Calu3 (cell line): Measurements from ENCODE around the gene ZCCHC24. TPM values are rescaled to one million over a fixed set of nuclear protein-coding genes. Genes with fewer than 3 reads are reported as not detected.
"Not testable (repeated sequence)": the region's sequence is repeated elsewhere in the genome, so short reads cannot be mapped to it uniquely, and the experiment has no call there.

Experiments
- BruUV-seq: library from RNA; stranded (reverse); fragments of 400-500 nt; replicated peaks from 2 replicates; lab custom pipeline; 2021; lab: Mats Ljungman, UMichigan
- CTCF ChIA-PET: fragments of 300-600 bp; sonication (Branson Sonifier 250); formaldehyde crosslinking; loops from one replicate; lab custom pipeline; 2022; ENCODE audit warnings: antibody characterized with exemption; lab: Charles Lee
- DNase-seq: peaks from one replicate; pipeline ENCODE4 v3.0.0; 2022
- H3K27ac Mint-ChIP-seq: one replicate; pipeline ENCODE4 v1.8.0; 2022; ENCODE audit warnings: mixed read lengths; ENCODE audit not compliant: unreplicated experiment
- H3K27me3 Mint-ChIP-seq: one replicate; pipeline ENCODE4 v1.8.0; 2022; ENCODE audit warnings: mixed read lengths; ENCODE audit not compliant: unreplicated experiment
- H3K36me3 Mint-ChIP-seq: one replicate; pipeline ENCODE4 v1.8.0; 2022; ENCODE audit warnings: mild to moderate bottlenecking, moderate library complexity, mixed read lengths; ENCODE audit not compliant: insufficient read depth, unreplicated experiment
- H3K4me1 Mint-ChIP-seq: one replicate; pipeline ENCODE4 v1.8.0; 2022; ENCODE audit warnings: mild to moderate bottlenecking, low read depth, mixed read lengths; ENCODE audit not compliant: unreplicated experiment
- H3K4me3 Mint-ChIP-seq: one replicate; pipeline ENCODE4 v1.8.0; 2022; ENCODE audit warnings: mild to moderate bottlenecking, low read depth, moderate library complexity, mixed read lengths; ENCODE audit not compliant: unreplicated experiment
- H3K9me3 Mint-ChIP-seq: one replicate; pipeline ENCODE4 v1.8.0; 2022; ENCODE audit warnings: low read depth, mixed read lengths; ENCODE audit not compliant: unreplicated experiment
- CTCF ChIP-seq: fragments of 200-600 bp; IDR thresholded peaks from one replicate; pipeline ENCODE4 v1.8.0; 2022; ENCODE audit warnings: antibody characterized with exemption; ENCODE audit not compliant: unreplicated experiment
- intact Hi-C: fragments of 100-400 bp; cut with micrococcal nuclease; formaldehyde crosslinking; loops from one replicate; pipeline ENCODE4 v1.10.0; 2022; ENCODE audit not compliant: unreplicated experiment
- total RNA-seq: library from RNA; stranded (reverse); gene quantifications from 2 replicates; pipeline ENCODE4 v1.2.3, GENCODE V29; 2022

Gene ZCCHC24
- total RNA-seq, 1 experiment from 2014 or later: 1.4 TPM

GRCh38 chr10:79449181-79450146, 4.0 kb upstream of the ZCCHC24 start:
- no TSS peak for BruUV-seq
- Mint-ChIP-seq H3K4me1 (peaks cover 15% of the 10 kb centered on the region), H3K27ac (no peak overlapping the region), H3K27me3 (peaks cover 68% of the 10 kb centered on the region), H3K9me3 (no peaks in the 10 kb centered on the region), H3K36me3 (peaks cover 18% of the 10 kb centered on the region), H3K4me3 (no peak overlapping the region)
- TF ChIP-seq CTCF: no peak
- DNase-seq: no peak
- intact Hi-C loops: no loop called here
- CTCF ChIA-PET: no interaction called here

GRCh38 chr10:79448732-79449049, 3.3 kb upstream of the ZCCHC24 start:
- no TSS peak for BruUV-seq
- no peak for DNase-seq
- Mint-ChIP-seq H3K27me3 (peaks cover 68% of the 10 kb centered on the region), H3K9me3 (no peaks in the 10 kb centered on the region), H3K4me1 (peaks cover 23% of the 10 kb centered on the region), H3K27ac (no peak overlapping the region), H3K36me3 (peaks cover 25% of the 10 kb centered on the region), H3K4me3 (no peak overlapping the region)
- CTCF ChIA-PET: no interaction called here
- no peak for TF ChIP-seq CTCF
- intact Hi-C loops: no loop called here

- no peak for TF ChIP-seq CTCF
- Mint-ChIP-seq H3K36me3 (peaks cover 25% of the 10 kb centered on the region), H3K9me3 (no peaks in the 10 kb centered on the region), H3K4me3 (no peak overlapping the region), H3K4me1 (peaks cover 28% of the 10 kb centered on the region), H3K27me3 (peaks cover 66% of the 10 kb centered on the region), H3K27ac (no peak overlapping the region)
- no TSS peak for BruUV-seq
- no peak for DNase-seq
- CTCF ChIA-PET: interaction anchor here (0.6 kb wide), 1 partner anchor 33 kb away, joined by 3 read pairs; no protein-coding TSS in a partner anchor
- intact Hi-C loops: no loop called here
Observed at GRCh38 chr10:79447911-79448731, 2.7 kb upstream of the ZCCHC24 start.

DNA sequence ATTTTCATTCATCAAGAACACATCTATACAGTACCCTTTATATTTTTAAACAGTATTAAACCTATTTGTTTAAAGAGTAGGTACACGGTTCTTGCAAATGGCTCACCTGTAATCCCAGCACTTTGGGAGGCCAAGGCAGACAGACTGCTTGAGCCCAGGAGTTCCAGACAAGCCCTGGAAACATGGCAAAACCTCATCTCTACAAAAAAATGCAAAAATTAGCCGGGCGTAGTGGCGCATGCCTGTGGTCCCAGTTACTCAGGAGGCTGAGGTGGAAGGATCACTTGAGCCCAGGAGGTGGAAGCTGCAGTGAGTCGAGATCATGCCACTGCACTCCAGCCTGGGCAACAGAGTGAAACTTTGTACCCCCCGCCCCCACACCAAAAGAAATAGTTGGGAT, 1.8 kb upstream of the ZCCHC24 start:
- BruUV-seq, intact Hi-C loops, DNase-seq, H3K27ac Mint-ChIP-seq, H3K9me3 Mint-ChIP-seq: not testable (repeated sequence)
- peak overlapping the region; percentile 70 for H3K4me3 Mint-ChIP-seq
- CTCF ChIA-PET: interaction anchor here (0.6 to 0.7 kb wide), 3 partner anchors 34 to 1817 kb away, joined by 3 to 6 read pairs (median 3); no protein-coding TSS in a partner anchor
- peaks cover 29% of the 10 kb centered on the region for H3K4me1 Mint-ChIP-seq
- H3K36me3 Mint-ChIP-seq: peaks cover 25% of the 10 kb centered on the region
- H3K27me3 Mint-ChIP-seq: peaks cover 57% of the 10 kb centered on the region
